Brain microvascular endothelial cell (primary cell): ENCODE results near the gene MARF1.
A peak's percentile ranks its signal among the peaks of the same experiment; 100 is the strongest.
"Not testable (repeated sequence)": the region's sequence is repeated elsewhere in the genome, so short reads cannot be mapped to it uniquely, and the experiment has no call there.

Experiments used
- DNase-seq: peaks from one replicate; pipeline ENCODE4 v3.0.0-alpha.2; 2020
- H3K27ac ChIP-seq: fragments of 250-450 bp; sonication (Bioruptor Pico); 2 replicates; pipeline ENCODE4 v1.5.1; 2020; ENCODE audit warnings: mild to moderate bottlenecking, moderate library complexity
- H3K27me3 ChIP-seq: fragments of 250-450 bp; sonication (Bioruptor Pico); replicated peaks from 2 replicates; pipeline ENCODE4 v1.5.1; 2020; ENCODE audit warnings: mild to moderate bottlenecking
- H3K36me3 ChIP-seq: fragments of 250-450 bp; sonication (Bioruptor Pico); replicated peaks from 2 replicates; pipeline ENCODE4 v1.5.1; 2020; ENCODE audit warnings: mild to moderate bottlenecking
- H3K4me3 ChIP-seq: 2 replicates; pipeline ENCODE4 v1.5.1; 2011; ENCODE audit warnings: low read depth, mild to moderate bottlenecking, control low read depth, low read length, moderate library complexity
- CTCF ChIP-seq: IDR thresholded peaks from 2 replicates; pipeline ENCODE4 v1.5.1; 2011; ENCODE audit warnings: low read depth, mild to moderate bottlenecking, moderate library complexity, low read length, control low read depth, inconsistent platforms; ENCODE audit errors: missing control alignments
- in situ Hi-C: cut with HindIII; loops from 2 replicates; pipeline ENCODE4 v1.10.0; 2017; ENCODE audit warnings: low sequenced_read_pairs, low pct_ligation_motif_present

Gene MARF1

GRCh38 chr16:15649727-15650018 lies 6.7 kb upstream of the MARF1 start:
- Histone ChIP-seq H3K27ac (peak overlapping the region; percentile 7), H3K4me3 (peak overlapping the region; percentile 40)

GRCh38 chr16:15649311-15649710 lies 6.4 kb upstream of the MARF1 start:
- H3K27me3 ChIP-seq, DNase-seq, H3K4me3 ChIP-seq, in situ Hi-C loops, H3K36me3 ChIP-seq, H3K27ac ChIP-seq: not testable (repeated sequence)

More at GRCh38 chr16:15649727-15650018, 6.7 kb upstream of the MARF1 start:
- TF ChIP-seq CTCF = no peak
- no peaks in the 10 kb centered on the region for H3K36me3 ChIP-seq
- H3K27me3 ChIP-seq = no peaks in the 10 kb centered on the region
- DNase-seq = no peak
- in situ Hi-C loops = no loop called here

- no peak overlapping the region for H3K27ac ChIP-seq
These were observed 5.3 kb upstream of the MARF1 start for GRCh38 chr16:15648135-15648730.

GRCh38 chr16:15647294-15648014 lies 4.5 kb upstream of the MARF1 start:
- no peak for TF ChIP-seq CTCF

More at GRCh38 chr16:15648135-15648730, 5.3 kb upstream of the MARF1 start:
- in situ Hi-C loops = no loop called here
- DNase-seq = no peak
- TF ChIP-seq CTCF = no peak
- Histone ChIP-seq H3K27me3 (no peaks in the 10 kb centered on the region), H3K36me3 (no peaks in the 10 kb centered on the region), H3K4me3 (no peak overlapping the region)

GRCh38 chr16:15646557-15647293 lies 3.8 kb upstream of the MARF1 start:
- H3K27me3 ChIP-seq, H3K4me3 ChIP-seq, in situ Hi-C loops, H3K27ac ChIP-seq, DNase-seq, H3K36me3 ChIP-seq: not testable (repeated sequence)

More at GRCh38 chr16:15647294-15648014, 4.5 kb upstream of the MARF1 start:
- in situ Hi-C loops = no loop called here
- Histone ChIP-seq H3K4me3 (no peak overlapping the region), H3K27me3 (no peaks in the 10 kb centered on the region), H3K36me3 (no peaks in the 10 kb centered on the region), H3K27ac (no peak overlapping the region)
- no peak for DNase-seq

GRCh38 chr16:15644962-15645465 lies 2.1 kb upstream of the MARF1 start:
- in situ Hi-C loops, H3K27ac ChIP-seq, H3K4me3 ChIP-seq, H3K36me3 ChIP-seq, H3K27me3 ChIP-seq: not testable (repeated sequence)
- peak; percentile 89 for DNase-seq

GRCh38 chr16:15644267-15644961 lies 1.5 kb upstream of the MARF1 start:
- H3K27me3 ChIP-seq = no peaks in the 10 kb centered on the region
- in situ Hi-C loops = no loop called here
- H3K27ac ChIP-seq = peak overlapping the region; percentile 98
- no peak for DNase-seq
- no peaks in the 10 kb centered on the region for H3K36me3 ChIP-seq
- no peak overlapping the region for H3K4me3 ChIP-seq
- TF ChIP-seq CTCF = no peak
